Endothelial cell of hepatic sinusoid (primary cell): ENCODE results near the gene IRF8.
"Not testable (repeated sequence)": the region's sequence is repeated elsewhere in the genome, so short reads cannot be mapped to it uniquely, and the experiment has no call there.

Experiments
- in situ Hi-C: cut with HindIII; loops from 2 replicates; pipeline ENCODE4 v1.10.0; 2017; ENCODE audit warnings: low sequenced_read_pairs

IRF8 gene

DNA sequence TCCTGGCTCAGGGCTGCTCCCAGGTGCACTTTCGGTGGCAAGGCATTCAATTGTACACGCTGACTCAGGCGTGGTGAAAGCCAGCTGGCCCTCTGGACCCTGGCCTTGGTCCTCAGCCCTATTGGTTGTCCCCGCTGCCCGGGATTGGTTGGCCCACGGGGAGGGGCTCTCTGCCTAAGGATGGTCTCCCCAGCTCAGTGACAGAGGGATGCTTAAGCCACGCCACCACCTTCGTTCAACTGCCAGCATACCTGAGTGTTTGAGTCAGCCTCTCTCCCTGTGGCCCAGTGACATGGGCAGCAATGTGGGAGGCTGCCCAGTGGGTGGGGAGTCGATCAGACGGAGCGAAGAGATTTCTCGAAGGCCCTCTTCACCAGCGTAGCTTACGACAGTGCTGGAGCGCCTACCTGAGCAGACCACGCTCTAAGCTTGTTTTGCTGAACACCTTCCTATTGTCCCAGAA, 30.3 kb downstream of the IRF8 start:
- in situ Hi-C loops, result no loop called here

DNA sequence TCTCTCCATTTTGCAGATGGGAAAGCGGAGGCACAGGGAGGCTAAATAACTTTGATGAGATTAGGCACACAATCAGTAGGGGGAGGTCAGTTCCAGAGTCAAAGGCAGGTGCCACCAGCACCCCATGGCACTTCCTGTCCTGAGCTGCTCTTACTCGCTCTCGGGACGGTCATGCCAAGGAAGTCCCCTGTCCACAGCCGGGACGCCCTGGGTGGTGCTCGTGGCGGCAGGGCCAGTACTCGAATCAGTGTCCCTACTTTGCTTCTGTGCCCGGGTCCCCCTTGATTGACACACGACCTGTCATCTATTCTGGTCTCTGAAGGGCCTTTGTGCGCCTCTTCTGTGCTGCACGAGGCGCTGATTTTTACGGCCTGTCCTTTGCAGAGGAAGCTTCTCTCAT, 31.3 kb downstream of the IRF8 start:
- in situ Hi-C loops, result loop anchor here (5.0 kb wide), 2 partner anchors 38 to 78 kb away; no protein-coding TSS in a partner anchor

DNA sequence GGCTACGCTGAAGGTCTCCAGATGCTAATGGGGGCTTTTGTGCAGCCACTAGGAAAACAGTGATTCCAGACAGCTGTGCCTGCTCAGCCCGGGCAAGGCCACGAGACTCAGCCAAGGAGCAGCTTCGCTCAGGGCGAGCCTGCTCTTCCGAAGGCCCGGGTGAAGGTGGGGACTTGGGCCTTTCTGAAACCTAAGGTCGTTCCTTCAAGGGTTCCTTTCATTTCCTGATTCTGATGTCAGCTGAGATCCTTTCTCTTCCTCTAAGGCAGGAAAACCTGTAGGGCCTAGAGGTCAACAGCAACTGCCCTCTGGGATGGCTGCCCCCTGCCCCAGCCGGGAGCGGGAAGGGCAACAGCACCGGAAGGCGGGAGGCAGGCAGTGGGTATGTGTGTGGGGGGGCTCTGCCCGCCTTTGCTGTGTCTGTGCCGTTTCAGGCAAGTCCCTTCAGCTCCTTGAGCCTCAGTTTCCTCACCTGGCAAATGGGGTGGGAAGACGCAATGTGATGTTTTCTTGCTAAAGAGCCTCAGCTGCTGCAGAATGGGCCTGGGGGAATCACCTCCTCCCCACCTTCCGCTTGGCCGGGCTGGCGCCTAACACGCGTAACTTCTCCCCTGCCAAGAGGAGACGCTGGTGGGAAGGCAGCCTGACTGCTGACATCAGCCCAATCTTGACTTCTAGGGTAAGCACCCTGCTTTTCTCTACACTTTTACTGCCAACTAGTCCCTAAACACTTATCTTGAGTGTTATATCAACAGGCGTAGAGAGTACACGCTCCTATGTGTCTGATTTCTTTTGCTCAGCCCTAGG, 32.8 kb downstream of the IRF8 start:
- in situ Hi-C loops, result loop anchor here (5.0 kb wide), 2 partner anchors 39 to 79 kb away; no protein-coding TSS in a partner anchor

DNA sequence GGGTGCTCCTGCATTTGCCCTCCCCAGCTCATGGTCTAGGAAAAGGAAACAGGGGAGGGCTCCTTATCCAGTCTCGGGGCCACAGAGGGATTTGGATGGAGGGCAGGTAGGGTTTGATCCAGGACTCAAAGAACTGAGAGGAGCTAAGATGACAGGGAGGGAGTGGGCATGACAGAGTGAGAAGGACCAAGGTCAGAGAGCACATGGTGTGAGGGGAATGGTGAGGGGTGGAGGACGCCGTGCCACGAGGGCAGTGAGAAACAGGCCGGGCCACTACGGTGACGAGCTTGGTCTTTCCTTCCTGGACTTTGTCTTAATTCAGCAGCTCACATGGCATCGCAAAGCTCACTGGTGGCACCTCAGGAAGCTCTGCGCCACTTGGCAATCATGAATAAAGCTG, 35.2 kb downstream of the IRF8 start:
- in situ Hi-C loops, result loop anchor here (5.0 kb wide), 2 partner anchors 42 to 82 kb away; no protein-coding TSS in a partner anchor

DNA sequence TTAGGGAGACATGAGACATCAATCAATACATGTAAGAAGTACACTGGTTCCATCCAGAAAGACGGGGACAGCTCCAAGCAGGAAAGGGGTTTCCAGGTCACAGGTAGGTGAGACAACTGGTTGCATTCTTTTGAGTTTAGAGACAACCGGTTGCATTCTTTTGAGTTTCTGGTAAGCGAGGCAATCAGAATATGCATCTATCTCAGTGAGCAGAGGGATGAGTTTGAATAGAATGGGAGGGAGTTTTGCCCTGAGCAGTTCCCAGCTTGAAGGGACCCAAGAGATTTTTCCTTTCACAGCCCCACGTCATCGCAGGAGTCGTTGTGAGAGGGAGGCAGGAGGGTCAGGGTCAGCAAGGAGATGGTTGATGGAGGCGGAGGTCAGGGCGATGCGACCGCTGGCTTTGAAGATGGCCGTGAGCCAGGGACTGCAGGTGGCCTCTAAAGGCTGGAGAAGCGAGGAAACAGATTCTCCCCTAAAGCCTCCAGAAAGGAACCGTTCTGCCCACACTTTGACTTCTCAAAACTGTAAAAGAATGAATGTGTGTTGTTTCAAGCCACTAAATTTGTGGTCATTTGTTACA, 36.5 kb downstream of the IRF8 start:
- in situ Hi-C loops, result no loop called here

DNA sequence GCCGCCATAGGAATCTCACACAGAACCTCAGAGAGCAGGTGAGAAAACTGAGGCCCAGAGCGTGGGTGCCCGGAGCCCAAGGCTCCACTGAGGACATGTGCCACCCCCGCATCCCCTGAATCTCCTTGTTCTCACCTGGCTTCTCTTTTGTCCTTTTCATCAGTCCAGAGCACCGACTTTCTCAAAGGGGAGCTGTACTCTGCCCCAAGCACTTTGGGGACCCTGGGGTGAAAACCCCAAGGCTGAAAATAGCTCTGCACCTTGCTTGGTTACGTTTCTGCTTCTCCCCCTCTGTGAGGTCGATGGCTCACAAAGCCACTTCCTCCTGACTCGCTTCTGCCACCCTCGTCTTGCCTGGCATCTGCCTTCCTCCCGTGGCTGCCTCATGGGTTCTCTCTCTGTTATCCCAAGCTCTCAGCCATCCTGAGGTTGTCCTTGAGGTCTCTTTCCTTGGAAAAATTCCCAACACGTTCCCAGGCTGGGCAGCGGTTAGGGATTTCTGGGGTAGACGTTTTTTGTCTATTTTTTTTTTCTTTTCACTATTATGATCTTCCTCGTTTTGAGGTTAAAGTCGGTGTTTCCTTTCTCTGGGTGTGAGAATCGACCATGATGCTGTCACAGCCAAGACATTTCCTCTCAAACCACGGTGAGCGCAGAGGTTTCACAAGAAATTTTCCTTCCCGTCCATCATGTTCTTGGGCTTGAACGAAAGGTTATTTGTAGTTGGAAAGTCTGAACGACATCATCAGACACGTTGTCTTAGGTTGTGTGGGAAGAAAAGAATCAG, 37.2 kb downstream of the IRF8 start:
- in situ Hi-C loops, result no loop called here

DNA sequence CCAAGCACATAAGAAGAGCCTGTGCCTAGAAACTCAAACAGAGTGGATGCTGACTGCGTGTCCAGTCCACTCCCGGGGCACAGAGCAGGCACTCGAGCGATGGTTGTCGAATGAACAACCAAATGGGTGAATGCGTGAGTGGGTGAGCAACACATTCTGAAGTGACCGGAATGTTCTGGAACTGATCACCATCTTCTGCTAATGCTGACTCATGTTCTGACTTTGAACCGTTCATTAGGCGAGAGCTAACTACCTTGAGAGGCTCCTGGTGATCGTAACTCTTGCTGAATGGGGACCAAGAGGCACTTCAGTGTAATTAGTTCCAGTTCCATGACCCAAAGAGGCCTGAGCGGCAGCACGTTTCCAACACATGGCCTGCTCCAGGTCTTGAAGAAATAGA, 37.9 kb downstream of the IRF8 start:
- in situ Hi-C loops, result no loop called here

DNA sequence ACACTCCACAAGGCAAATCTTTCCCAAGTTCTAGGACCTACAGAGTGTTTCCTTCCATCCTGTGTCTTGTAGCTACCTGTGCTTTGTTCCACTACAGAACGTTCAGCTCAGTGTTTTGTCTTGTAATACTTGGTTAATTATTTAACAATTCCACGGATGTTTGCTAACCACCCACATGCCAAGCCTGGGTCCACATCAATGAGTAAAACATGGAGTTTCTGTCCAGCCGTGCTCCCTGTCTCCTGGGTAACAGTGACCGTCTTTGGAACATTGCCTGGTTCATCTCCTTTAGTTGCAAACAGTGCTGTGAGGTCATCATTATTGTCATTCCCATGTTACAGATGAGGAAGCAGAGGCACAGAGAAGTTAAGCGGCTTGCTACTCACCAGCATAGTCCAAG, 41.3 kb downstream of the IRF8 start:
- in situ Hi-C loops, result no loop called here

DNA sequence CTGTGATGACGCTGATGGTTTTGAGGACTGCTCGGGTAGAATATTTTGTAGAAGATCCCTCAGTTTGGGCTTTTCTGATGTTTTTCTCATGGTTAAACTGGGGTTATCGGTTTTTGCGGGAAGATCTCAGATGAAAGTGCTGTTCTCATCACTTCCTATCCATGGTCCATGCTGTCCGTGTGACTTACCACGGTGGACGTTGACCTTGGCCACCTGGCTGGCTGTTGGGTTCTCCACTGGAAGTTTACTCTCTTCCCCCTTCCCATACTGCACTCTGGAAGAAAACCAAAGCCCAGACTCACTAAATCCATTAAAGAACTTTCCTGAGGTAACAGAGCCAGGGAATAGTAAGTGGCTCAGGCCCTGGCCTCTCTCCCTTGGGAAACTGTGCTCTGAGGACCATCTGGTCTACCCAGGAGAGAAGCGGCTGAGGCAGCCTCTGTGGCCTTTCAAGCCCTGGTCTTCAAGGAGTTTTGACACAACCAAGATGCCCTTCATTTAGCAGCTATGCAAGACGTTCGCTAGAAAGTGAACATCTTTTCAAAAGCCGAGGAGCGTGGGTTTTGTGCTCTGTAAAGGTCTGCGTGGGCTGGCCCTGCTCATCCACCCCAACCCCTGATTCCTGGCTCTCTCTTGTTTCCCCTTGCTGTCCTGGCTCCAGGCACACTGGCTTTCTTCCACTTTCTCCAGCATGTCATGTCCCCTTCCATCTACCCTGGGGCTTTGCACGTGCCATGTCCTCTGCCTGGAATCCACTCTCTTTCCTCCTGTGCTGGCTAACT, 43.1 kb downstream of the IRF8 start:
- in situ Hi-C loops, result no loop called here

DNA sequence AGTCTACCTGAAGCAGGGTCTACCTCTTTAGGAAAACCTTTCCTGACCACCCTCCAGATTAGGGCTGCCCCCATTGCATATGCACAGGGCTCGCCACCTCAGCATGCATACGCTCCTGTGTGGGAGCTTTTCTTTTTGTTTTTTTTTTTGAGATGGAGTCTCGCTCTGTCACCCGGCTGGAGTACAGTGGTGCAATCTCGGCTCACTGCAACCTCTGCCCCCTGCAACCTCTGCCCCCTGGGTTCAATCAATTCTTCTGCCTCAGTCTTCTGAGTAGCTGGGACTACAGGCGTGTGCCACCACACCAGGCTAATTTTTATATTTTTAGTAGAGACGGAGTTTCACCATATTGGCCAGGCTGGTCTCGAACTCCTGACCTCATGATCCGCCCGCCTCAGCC, 43.7 kb downstream of the IRF8 start:
- in situ Hi-C loops, result not testable (repeated sequence)

DNA sequence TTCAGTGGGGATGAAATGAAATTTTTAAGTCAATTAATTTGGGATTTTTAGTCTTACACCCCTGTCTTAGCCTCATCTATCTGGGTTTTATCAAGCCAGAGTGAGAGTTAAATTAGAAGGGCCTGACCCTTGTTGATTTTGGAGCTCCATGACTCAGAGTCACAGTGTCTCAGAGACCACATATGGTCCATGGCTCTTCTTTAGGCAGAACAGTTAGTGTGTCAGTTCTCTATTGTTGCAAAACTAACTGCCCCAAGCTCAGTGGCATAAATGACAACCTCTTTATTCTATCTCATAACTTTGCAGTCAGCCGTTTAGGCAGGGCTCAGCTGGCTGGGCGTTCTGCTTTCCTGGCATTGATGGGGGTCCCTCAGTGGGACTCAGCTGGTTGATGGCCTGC, 44.7 kb downstream of the IRF8 start:
- in situ Hi-C loops, result no loop called here

DNA sequence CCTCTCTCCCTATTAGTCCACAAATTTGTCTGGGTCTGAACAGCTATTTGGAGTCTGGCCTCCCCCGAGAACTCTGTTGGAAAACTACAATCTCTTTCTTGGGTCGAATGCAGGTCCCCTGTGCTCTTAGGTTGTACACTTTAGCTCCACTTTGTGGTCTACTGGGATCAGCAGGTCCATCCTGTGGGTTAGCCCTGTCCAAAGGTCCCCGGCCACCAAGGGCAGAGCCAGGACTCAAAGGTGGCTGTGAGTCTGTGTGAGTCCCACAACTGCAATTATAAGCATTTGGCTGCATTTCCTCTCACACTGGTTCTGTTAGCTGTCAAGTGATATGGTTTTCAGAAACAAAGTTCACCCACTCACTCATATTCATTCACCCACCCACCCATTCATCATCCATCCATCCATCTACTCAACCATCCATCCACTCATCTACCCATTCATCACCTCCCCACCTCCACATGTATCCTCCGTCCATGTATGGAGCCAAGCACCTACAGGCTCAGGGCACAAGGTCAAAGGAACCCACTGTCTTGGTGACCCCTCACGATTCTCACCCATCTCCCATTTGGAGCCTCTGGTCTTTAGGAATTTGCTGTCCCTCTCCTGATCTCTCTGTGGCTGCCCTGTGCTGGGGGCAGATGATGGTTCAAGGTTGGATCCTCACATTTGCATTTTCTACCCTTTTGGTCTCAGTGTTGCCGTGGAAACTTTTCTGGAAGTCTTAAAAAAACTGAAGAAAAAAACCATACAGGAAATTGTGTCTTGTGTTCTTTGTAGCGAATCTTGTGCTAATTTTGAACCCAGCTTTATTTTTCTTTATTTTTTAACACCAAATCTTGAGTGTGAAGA, 45.8 kb downstream of the IRF8 start:
- in situ Hi-C loops, result loop anchor here (5.0 kb wide), 1 partner anchor 78 kb away; no protein-coding TSS in a partner anchor

DNA sequence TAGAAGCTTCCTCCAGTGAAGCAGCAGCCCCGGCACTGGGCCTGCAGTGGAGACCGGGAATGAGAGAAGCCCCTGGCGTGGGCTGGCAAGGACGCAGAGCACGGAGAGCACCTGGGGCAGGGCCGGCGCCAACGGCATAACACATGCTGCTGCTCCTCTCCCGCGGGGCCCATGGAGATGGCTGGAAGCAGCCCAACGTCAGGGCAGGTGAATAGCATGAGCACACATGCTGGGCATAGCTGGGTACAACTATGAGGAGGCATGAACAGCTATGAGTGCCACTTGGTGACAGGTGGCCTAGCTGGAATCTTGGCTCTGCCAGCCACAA, 46.4 kb downstream of the IRF8 start:
- in situ Hi-C loops, result loop anchor here (5.0 kb wide), 1 partner anchor 77 kb away; no protein-coding TSS in a partner anchor

DNA sequence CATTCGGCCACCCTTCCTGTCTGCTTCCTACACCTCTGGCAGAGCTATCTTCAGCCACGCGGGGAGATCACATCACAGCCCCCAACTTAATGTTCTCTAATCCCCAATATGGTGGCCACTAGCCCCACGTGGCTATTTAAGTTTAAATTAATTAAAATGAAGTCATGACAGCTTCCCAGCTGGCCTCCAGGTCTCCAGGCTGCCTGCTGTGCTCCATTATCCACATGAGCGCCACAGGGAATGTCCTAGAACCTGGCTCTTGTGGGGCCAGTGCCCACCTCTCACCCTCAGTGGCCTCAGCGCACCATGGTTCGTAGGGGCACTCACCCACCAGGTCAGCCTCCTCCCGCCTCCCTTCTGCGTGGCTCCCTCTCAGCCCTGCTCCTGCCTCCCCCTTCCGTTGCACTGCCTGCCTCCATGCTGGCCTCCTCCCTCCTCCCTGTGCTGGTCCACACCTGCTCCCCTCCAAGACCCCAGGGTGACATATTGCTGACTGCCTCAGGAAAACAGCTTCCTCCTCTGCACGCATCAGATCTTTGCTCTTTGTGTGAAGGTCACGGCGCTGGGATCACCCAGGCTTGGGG, 47.7 kb downstream of the IRF8 start:
- in situ Hi-C loops, result loop anchor here (5.0 kb wide), 1 partner anchor 76 kb away; no protein-coding TSS in a partner anchor

DNA sequence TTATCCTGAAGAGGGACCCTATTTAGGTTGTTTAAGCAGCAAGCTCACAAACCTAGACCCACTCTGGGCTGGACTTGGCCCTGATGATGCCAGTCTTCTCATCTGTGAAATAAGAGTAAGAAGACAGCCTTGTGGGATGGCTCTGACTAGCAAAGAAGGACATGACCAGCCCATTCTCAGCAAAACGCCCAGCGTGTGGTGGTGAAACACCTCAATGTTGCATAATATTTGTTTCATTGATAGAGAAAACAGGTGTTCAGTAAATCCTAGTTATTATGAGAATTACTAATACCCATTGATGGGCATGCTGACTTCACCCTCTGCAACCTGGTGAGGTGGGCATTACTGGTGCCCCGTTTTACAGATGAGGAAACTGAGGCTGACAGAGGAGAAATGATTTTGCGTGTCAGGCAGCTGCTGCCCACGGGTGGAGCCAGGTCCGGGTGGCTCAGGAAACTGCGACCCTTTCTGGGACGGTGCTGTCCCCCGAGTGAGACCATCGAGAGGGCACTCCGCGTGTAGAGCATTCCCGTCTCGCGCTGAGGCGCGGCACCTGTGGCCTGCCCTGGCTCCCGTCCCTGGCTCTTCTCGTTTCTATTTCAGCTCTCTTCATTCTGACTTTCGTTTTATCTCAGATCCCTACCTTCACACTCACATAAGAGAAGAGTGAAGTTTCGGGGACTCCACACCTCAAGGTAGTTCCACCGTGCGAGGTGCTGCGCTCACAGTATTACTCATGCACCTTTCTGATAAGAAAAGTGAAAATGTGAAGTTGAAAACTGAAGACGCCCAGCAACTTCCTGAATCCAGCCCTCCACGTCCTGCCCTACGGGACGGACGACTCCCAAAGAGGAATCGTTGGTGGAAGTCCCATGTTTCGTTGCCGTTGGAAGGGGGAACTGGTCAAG, 48.5 kb downstream of the IRF8 start:
- in situ Hi-C loops, result loop anchor here (5.0 kb wide), 1 partner anchor 75 kb away; no protein-coding TSS in a partner anchor

DNA sequence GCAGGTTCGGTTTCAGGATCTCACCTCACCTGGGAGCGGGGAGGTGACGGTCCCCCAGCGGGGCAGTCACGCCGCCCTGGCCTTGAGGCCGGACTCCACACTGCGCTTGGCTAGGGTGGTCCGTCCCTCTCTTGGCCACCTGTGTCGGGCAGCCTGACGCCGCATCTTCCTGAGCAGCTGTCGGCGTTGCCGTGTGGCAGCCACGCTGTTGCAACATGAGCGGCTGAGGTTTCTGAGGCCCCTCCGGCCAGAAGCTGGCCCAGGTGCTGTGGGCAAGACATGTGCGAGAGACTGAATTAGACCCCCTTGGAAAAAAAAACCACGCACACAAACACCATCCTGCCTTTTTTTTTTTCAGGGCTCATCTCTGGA, 49.2 kb downstream of the IRF8 start:
- in situ Hi-C loops, result loop anchor here (5.0 kb wide), 1 partner anchor 74 kb away; no protein-coding TSS in a partner anchor

DNA sequence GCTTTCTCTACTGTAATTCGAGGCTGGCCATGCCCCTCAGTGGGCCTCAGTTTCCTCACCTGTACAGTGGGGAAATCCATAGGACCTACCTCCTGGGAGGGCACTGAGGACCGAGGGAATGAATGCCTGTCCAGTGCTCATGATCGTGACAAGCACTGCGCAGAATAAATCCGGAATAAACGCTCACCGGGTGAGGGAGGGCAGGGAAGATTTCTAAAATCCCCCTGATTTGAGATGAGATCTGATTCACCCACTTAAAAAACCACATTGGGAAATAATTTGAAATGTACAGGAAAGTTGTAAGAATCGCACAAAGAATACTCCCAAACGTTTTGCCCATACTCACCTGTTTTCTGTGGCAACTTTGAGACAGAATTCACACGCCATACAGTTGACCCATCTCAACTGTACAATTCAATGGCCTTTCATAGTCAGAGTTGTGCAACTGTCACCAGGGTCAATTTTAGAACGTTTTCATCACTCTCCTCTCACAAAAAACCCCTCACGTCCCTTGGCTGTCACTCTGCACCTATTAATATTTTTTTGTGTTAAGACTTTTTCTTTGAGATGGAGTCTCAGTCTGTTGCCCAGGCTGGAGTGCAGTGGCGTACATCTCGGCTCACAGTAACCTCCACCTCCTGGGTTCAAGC, 49.8 kb downstream of the IRF8 start:
- in situ Hi-C loops, result loop anchor here (5.0 kb wide), 1 partner anchor 74 kb away; no protein-coding TSS in a partner anchor
